C4-2B (cell line): ENCODE data around the gene ITGA3.

Source experiments
- ZFX ChIP-seq: fragments of 450-650 bp; IDR thresholded peaks from 2 replicates; pipeline ENCODE4 v1.6.1; 2017
- TF ChIP-seq, protein P1 (sequence below): fragments of 450-650 bp; conservative IDR thresholded peaks from 2 replicates; pipeline ENCODE4 v1.5.1; 2017; ENCODE audit warnings: mild to moderate bottlenecking

DNA sequence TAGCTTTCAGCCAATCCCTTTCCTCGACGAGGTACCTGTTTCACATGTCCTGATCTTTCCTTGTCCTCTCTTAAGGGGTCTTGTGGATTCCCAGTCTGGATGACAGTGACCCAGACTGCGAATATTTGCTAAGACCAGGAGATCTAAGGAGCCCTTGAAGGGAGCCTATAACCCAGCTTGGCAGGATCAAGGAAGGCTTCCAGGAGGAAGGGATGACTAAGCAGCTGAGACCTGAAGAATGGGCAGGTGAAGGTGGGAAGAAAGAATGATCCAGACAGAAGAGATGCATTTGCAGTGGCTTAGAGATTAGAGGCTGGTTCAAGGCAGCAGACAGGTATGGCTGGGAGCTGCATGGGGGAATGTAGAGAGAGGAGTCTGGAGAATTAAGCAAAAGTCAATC lies 37.3 kb downstream of the ITGA3 start:
- TF ChIP-seq, protein P1, sequence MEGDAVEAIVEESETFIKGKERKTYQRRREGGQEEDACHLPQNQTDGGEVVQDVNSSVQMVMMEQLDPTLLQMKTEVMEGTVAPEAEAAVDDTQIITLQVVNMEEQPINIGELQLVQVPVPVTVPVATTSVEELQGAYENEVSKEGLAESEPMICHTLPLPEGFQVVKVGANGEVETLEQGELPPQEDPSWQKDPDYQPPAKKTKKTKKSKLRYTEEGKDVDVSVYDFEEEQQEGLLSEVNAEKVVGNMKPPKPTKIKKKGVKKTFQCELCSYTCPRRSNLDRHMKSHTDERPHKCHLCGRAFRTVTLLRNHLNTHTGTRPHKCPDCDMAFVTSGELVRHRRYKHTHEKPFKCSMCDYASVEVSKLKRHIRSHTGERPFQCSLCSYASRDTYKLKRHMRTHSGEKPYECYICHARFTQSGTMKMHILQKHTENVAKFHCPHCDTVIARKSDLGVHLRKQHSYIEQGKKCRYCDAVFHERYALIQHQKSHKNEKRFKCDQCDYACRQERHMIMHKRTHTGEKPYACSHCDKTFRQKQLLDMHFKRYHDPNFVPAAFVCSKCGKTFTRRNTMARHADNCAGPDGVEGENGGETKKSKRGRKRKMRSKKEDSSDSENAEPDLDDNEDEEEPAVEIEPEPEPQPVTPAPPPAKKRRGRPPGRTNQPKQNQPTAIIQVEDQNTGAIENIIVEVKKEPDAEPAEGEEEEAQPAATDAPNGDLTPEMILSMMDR = no peak
- no peak for TF ChIP-seq ZFX
